Tibial artery (tissue), 4 donors: ENCODE measurements around the gene AHCYL2.

Source experiments
- DNase-seq, 2 donors: peaks; one replicate each; pipeline ENCODE4 v3.0.0-alpha.2; 2019
- H3K27ac ChIP-seq, 2 donors: fragments of 200-600 bp; sonication (generic) in 1 of 2; 1 replicate in 1 of 2; 2 replicates in 1 of 2; pipeline ENCODE4 v1.5.1; 2018 to 2019; ENCODE audit warnings: mild to moderate bottlenecking in 1 of 2
- H3K27me3 ChIP-seq, 2 donors: fragments of 200-600 bp; sonication (generic) in 1 of 2; one replicate each; pipeline versions ENCODE4 v1.5.1 to v1.6.0; 2016 to 2019
- H3K36me3 ChIP-seq, 3 donors: fragments of 200-600 bp; sonication (generic) in 2 of 3; one replicate each; pipeline ENCODE4 v1.5.1; 2016 to 2019; ENCODE audit warnings: mild to moderate bottlenecking in 2 of 3
- H3K4me1 ChIP-seq, 4 donors: fragments of 200-600 bp; sonication (generic) in 2 of 4; 1 replicate in 3 of 4; 2 replicates in 1 of 4; pipeline ENCODE4 v1.5.1; 2016 to 2019
- H3K4me3 ChIP-seq, 2 donors: fragments of 200-600 bp; sonication (generic) in 1 of 2; 1 replicate in 1 of 2; 2 replicates in 1 of 2; pipeline ENCODE4 v1.5.1; 2018 to 2019; ENCODE audit warnings: mild to moderate bottlenecking in 2 of 2
- H3K9me3 ChIP-seq, 3 donors: fragments of 200-600 bp; sonication (generic) in 1 of 3; one replicate each; pipeline ENCODE4 v1.5.1; 2016 to 2019
- CTCF ChIP-seq, 2 experiments: fragments of 200-600 bp in 1 of 2; fragments of 450-650 bp in 1 of 2; IDR thresholded peaks; one replicate each; pipeline ENCODE4 v1.5.1; 2017 to 2019; ENCODE audit warnings: antibody characterized with exemption in 2 of 2, mild to moderate bottlenecking in 1 of 2, moderate library complexity in 1 of 2
- intact Hi-C: fragments of 100-400 bp; cut with DNase I; formaldehyde crosslinking; loops from one replicate; pipeline ENCODE4 v1.15.0; 2023; ENCODE audit warnings: low total_unique reads

AHCYL2 gene

GRCh38 chr7:129224251-129225205 is at the start of gene AHCYL2:
TSS of gene AHCYL2 (plus strand) at chr7:129225030.
- Histone ChIP-seq H3K27me3 (peaks cover 0 to 2% of the 10 kb centered on the region in 2 donors), H3K27ac (peak within 1 kb of the TSS; percentile 90 to 93), H3K9me3 (no peaks in the 10 kb centered on the region), H3K4me3 (peak within 1 kb of the TSS; percentile 82 to 100), H3K4me1 (peaks cover 0 to 15% (median 3%) of the 10 kb centered on the region in 4 donors), H3K36me3 (no peaks in the 10 kb centered on the region)
- TF ChIP-seq CTCF (IDR thresholded peaks at IDR 0.05): no peak
- intact Hi-C loops: loop anchor here (10.0 kb wide), 1 partner anchor 50 kb away; no protein-coding TSS in a partner anchor
- DNase-seq: peak; percentile 97 to 99

GRCh38 chr7:129176916-129177710 is 47.7 kb upstream of the AHCYL2 start:
- intact Hi-C loops: no loop called here
- no peaks in the 10 kb centered on the region for H3K4me1 ChIP-seq
- TF ChIP-seq CTCF (IDR thresholded peaks at IDR 0.05): no peak

GRCh38 chr7:129184981-129185670 is 39.7 kb upstream of the AHCYL2 start:
- Histone ChIP-seq H3K27me3 (peaks cover 0 to 5% of the 10 kb centered on the region in 2 donors), H3K9me3 (no peaks in the 10 kb centered on the region), H3K4me1 (peaks cover 0 to 24% (median 6%) of the 10 kb centered on the region in 4 donors), H3K4me3 (no peak overlapping the region), H3K36me3 (no peaks in the 10 kb centered on the region), H3K27ac (no peak overlapping the region)
- TF ChIP-seq CTCF (IDR thresholded peaks at IDR 0.05): no peak
- intact Hi-C loops: no loop called here
- DNase-seq: no peak

More at GRCh38 chr7:129176916-129177710, 47.7 kb upstream of the AHCYL2 start:
- DNase-seq: no peak
- Histone ChIP-seq H3K27me3 (peaks cover 0 to 8% of the 10 kb centered on the region in 2 donors), H3K27ac (no peak overlapping the region), H3K9me3 (no peaks in the 10 kb centered on the region), H3K36me3 (no peaks in the 10 kb centered on the region), H3K4me3 (no peak overlapping the region)

GRCh38 chr7:129186749-129187260 is 38.0 kb upstream of the AHCYL2 start:
- Histone ChIP-seq H3K27me3 (no peaks in the 10 kb centered on the region), H3K4me1 (peaks cover 0 to 27% (median 6%) of the 10 kb centered on the region in 4 donors), H3K27ac (no peak overlapping the region), H3K36me3 (no peaks in the 10 kb centered on the region), H3K9me3 (no peaks in the 10 kb centered on the region), H3K4me3 (no peak overlapping the region)
- no peak for DNase-seq
- TF ChIP-seq CTCF (IDR thresholded peaks at IDR 0.05): no peak
- intact Hi-C loops: no loop called here
